ENCODE measurements around the gene TEDC2.

- TF ChIP-seq CTCF (IDR thresholded peaks at IDR 0.05) (no peak), POLR2A (IDR thresholded peaks at IDR 0.05) (no peak), EP300 (IDR thresholded peaks at IDR 0.05; ENCODE audit: low read depth) (no peak)
These were observed 9.4 kb upstream of the TEDC2 start for GRCh38 chr16:2450535-2450934.

Measured in transverse colon (tissue), 3 donors.